HepG2 (cell line): ENCODE data around the gene BIK. TPM values are rescaled to one million over a fixed set of nuclear protein-coding genes. Genes with fewer than 3 reads are reported as not detected.

ENCODE experiments used
- CBX1 ChIP-seq: IDR thresholded peaks from one replicate; pipeline ENCODE4 v1.6.1; 2016; ENCODE audit warnings: antibody characterized with exemption, low read depth
- DNMT3B ChIP-seq: conservative IDR thresholded peaks from 2 replicates; pipeline ENCODE4 v1.6.1; 2016; ENCODE audit warnings: missing biosample characterization, control low read depth
- GFI1 ChIP-seq: sonication (generic); formaldehyde crosslinking; IDR thresholded peaks from 2 replicates; pipeline ENCODE4 v1.5.0; 2020; ENCODE audit warnings: missing genetic modification reagents, mild to moderate bottlenecking, borderline replicate concordance
- IKZF1 ChIP-seq: fragments of 450-650 bp; IDR thresholded peaks from 2 replicates; pipeline ENCODE4 v1.7.1; 2016
- ISL2 ChIP-seq: sonication (generic); formaldehyde crosslinking; IDR thresholded peaks from 2 replicates; pipeline ENCODE4 v1.5.0; 2020; ENCODE audit warnings: missing genetic modification reagents
- KLF16 ChIP-seq, 2 experiments: sonication (generic) in 1 of 2; formaldehyde crosslinking in 1 of 2; IDR thresholded peaks; 2 replicates each; pipeline versions ENCODE4 v1.6.1 to v1.8.0; 2016 to 2023; ENCODE audit warnings: missing genetic modification reagents in 2 of 2, missing compliant biosample characterization in 1 of 2
- NKX3-1 ChIP-seq: sonication (generic); formaldehyde crosslinking; IDR thresholded peaks from 2 replicates; pipeline ENCODE4 v1.5.0; 2020; ENCODE audit warnings: missing genetic modification reagents
- RARG ChIP-seq: sonication (generic); formaldehyde crosslinking; IDR thresholded peaks from 2 replicates; pipeline ENCODE4 v1.4.0; 2020; ENCODE audit warnings: low read depth, mild to moderate bottlenecking, missing genetic modification reagents
- RNF2 ChIP-seq: fragments of 450-650 bp; conservative IDR thresholded peaks from 2 replicates; pipeline ENCODE4 v1.6.1; 2016; ENCODE audit warnings: low read depth
- SIN3B ChIP-seq: fragments of 150-350 bp; IDR thresholded peaks from 2 replicates; pipeline ENCODE4 v1.6.1; 2014; ENCODE audit warnings: low read length
- SP2 ChIP-seq: sonication (generic); formaldehyde crosslinking; IDR thresholded peaks from 2 replicates; pipeline ENCODE4 v1.5.1; 2020; ENCODE audit warnings: mild to moderate bottlenecking, missing genetic modification reagents
- YY1 ChIP-seq: IDR thresholded peaks from 2 replicates; pipeline ENCODE4 v1.6.1; 2011; ENCODE audit warnings: low read length, low read depth, moderate library complexity, mild to moderate bottlenecking; ENCODE audit not compliant: insufficient read depth, insufficient replicate concordance
- ZFP41 ChIP-seq: sonication (generic); formaldehyde crosslinking; IDR thresholded peaks from 2 replicates; pipeline ENCODE4 v1.4.0; 2020; ENCODE audit warnings: mild to moderate bottlenecking, missing genetic modification reagents, borderline replicate concordance
- ZNF326 ChIP-seq: sonication (generic); formaldehyde crosslinking; IDR thresholded peaks from 2 replicates; pipeline ENCODE4 v1.4.0; 2020; ENCODE audit warnings: missing genetic modification reagents, borderline replicate concordance
- ZNF629 ChIP-seq: sonication (generic); formaldehyde crosslinking; conservative IDR thresholded peaks from 2 replicates; pipeline ENCODE4 v1.5.0; 2020; ENCODE audit warnings: missing genetic modification reagents
- ZNF652 ChIP-seq: IDR thresholded peaks from 2 replicates; pipeline ENCODE4 v1.6.1; 2016; ENCODE audit warnings: low read depth, borderline replicate concordance
- ZNF709 ChIP-seq: sonication (generic); formaldehyde crosslinking; IDR thresholded peaks from 2 replicates; pipeline ENCODE4 v1.5.0; 2020; ENCODE audit warnings: mild to moderate bottlenecking, missing genetic modification reagents
- ZNF891 ChIP-seq: sonication (generic); formaldehyde crosslinking; IDR thresholded peaks from 2 replicates; pipeline ENCODE4 v1.5.0; 2020; ENCODE audit warnings: mild to moderate bottlenecking, missing genetic modification reagents
- polyA plus RNA-seq, 8 experiments: library from polyadenylated mRNA; depleted of rRNA in 3 of 8; stranded (reverse) in 7 of 8; unstranded in 1 of 8; fragments of >200 nt; fragmentation: Illumina TruSeq in 4 of 8; extraction: Trizol in 4 of 8; gene quantifications; 2 replicates each; pipeline versions ENCODE4 v1.2.1 to v1.2.3, GENCODE V29; 2011 to 2016; ENCODE audit warnings: low read depth in 4 of 8, missing spikeins in 1 of 8, mixed read lengths in 1 of 8; ENCODE audit not compliant: insufficient read depth in 1 of 8
- total RNA-seq, 5 experiments: library from RNA; depleted of rRNA; stranded (reverse); fragments of >200 nt; fragmentation: Illumina TruSeq; extraction: Trizol; gene quantifications; 2 replicates each; pipeline ENCODE4 v1.2.3, GENCODE V29; 2016; ENCODE audit warnings: low read depth in 1 of 5
- TF ChIP-seq, protein P1 (sequence below): sonication (generic); formaldehyde crosslinking; IDR thresholded peaks from 2 replicates; pipeline ENCODE4 v1.5.0; 2020; ENCODE audit warnings: mild to moderate bottlenecking, missing genetic modification reagents
- TF ChIP-seq, protein P2 (sequence below): sonication (generic); formaldehyde crosslinking; conservative IDR thresholded peaks from 2 replicates; pipeline ENCODE4 v1.4.0; 2020; ENCODE audit warnings: missing genetic modification reagents
- TF ChIP-seq, protein P3 (sequence below): IDR thresholded peaks from 2 replicates; pipeline ENCODE4 v1.6.1; 2016; ENCODE audit warnings: missing compliant biosample characterization, missing genetic modification reagents, borderline replicate concordance
- TF ChIP-seq, protein P4 (sequence below): sonication (generic); IDR thresholded peaks from 2 replicates; pipeline ENCODE4 v1.6.1; 2016; ENCODE audit warnings: low read depth, borderline replicate concordance
- TF ChIP-seq, protein P5 (sequence below): IDR thresholded peaks from 2 replicates; pipeline ENCODE4 v1.6.1; 2016
- TF ChIP-seq, protein P6 (sequence below): sonication (generic); formaldehyde crosslinking; IDR thresholded peaks from 2 replicates; pipeline ENCODE4 v1.5.0; 2020; ENCODE audit warnings: mild to moderate bottlenecking, missing genetic modification reagents, moderate library complexity

BIK gene
- total and polyA plus RNA-seq, 2 of the 13 experiments (the other 11 are each of a cell fraction or from before 2014, with no cell fraction given), result 0.54 to 0.80 TPM

DNA sequence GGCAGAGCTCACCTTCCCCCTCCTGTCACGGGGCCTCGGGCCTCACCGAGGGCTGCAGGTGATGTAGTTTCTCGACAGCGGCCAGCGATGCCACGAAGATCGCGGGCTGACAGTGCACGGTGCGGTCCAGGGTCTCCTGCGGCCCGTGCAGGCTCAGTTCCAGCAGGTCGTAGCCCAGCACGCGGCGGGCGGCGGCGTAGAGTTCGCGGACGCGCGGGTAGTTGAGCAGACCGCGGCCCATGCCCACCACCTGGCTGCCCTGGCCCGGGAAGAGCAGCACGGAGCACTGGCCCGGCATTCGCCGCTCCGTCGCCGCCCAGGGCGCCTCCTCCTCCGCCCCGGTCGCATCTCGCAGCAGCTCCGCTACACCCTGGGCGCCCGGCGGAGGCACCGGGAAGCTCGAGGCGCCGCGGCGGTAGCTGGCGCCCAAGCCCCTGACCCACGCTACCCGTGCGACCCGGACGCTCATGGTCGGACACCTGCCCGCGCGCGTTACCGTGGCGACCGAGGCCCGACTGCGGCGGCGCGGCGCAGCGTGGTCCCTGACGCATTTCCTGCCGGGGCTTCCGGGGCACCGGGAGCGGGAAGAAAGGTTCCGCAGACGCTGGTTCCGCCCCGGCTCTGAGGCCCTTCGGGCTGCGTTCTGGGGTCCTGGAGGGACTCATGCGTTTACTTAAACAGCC is 32.5 kb downstream of the BIK start, which contains the start of gene MCAT (continued):
- TF ChIP-seq RNF2 (peak; percentile 89; the same call in 1 of the 2 replicates), ZFP41 (CRISPR knock-in tag) (peak; percentile 51; the same call in 1 of the 2 replicates), CBX1 (peak; percentile 80), NKX3-1 (CRISPR knock-in tag) (peak; percentile 67; the same call in 1 of the 2 replicates), ZNF709 (CRISPR knock-in tag) (peak; percentile 73; the same call in 1 of the 2 replicates), DNMT3B (CRISPR knock-in tag) (no peak), GFI1 (CRISPR knock-in tag) (peak; percentile 77; the same call in 1 of the 2 replicates), ZNF652 (CRISPR knock-in tag) (no peak), YY1 (peak; percentile 78), ZNF891 (CRISPR knock-in tag) (peak; percentile 66), SIN3B (peak; percentile 71; the same call in 1 of the 2 replicates), ZNF629 (CRISPR knock-in tag) (no peak), IKZF1 (no peak), SP2 (CRISPR knock-in tag) (0 out of 2 replicates have a peak, but pooled peaks have one; percentile 22), ZNF326 (CRISPR knock-in tag) (no peak), ISL2 (CRISPR knock-in tag) (peak; percentile 54; the same call in 1 of the 2 replicates), KLF16 (CRISPR knock-in tag; IDR thresholded peaks at IDR 0.05) (peak in 1 of 2 experiments; percentile 93; a peak in 2 of 4 replicates), RARG (no peak)
- TF ChIP-seq, protein P1, sequence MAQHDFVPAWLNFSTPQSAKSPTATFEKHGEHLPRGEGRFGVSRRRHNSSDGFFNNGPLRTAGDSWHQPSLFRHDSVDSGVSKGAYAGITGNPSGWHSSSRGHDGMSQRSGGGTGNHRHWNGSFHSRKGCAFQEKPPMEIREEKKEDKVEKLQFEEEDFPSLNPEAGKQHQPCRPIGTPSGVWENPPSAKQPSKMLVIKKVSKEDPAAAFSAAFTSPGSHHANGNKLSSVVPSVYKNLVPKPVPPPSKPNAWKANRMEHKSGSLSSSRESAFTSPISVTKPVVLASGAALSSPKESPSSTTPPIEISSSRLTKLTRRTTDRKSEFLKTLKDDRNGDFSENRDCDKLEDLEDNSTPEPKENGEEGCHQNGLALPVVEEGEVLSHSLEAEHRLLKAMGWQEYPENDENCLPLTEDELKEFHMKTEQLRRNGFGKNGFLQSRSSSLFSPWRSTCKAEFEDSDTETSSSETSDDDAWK (CRISPR knock-in tag), result no peak
- TF ChIP-seq, protein P2, sequence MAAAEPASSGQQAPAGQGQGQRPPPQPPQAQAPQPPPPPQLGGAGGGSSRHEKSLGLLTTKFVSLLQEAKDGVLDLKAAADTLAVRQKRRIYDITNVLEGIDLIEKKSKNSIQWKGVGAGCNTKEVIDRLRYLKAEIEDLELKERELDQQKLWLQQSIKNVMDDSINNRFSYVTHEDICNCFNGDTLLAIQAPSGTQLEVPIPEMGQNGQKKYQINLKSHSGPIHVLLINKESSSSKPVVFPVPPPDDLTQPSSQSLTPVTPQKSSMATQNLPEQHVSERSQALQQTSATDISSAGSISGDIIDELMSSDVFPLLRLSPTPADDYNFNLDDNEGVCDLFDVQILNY (CRISPR knock-in tag), result no peak
- TF ChIP-seq, protein P3, sequence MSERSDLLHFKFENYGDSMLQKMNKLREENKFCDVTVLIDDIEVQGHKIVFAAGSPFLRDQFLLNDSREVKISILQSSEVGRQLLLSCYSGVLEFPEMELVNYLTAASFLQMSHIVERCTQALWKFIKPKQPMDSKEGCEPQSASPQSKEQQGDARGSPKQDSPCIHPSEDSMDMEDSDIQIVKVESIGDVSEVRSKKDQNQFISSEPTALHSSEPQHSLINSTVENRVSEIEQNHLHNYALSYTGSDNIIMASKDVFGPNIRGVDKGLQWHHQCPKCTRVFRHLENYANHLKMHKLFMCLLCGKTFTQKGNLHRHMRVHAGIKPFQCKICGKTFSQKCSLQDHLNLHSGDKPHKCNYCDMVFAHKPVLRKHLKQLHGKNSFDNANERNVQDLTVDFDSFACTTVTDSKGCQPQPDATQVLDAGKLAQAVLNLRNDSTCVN (CRISPR knock-in tag), result no peak; the same call in 1 of the 2 replicates
- TF ChIP-seq, protein P4, sequence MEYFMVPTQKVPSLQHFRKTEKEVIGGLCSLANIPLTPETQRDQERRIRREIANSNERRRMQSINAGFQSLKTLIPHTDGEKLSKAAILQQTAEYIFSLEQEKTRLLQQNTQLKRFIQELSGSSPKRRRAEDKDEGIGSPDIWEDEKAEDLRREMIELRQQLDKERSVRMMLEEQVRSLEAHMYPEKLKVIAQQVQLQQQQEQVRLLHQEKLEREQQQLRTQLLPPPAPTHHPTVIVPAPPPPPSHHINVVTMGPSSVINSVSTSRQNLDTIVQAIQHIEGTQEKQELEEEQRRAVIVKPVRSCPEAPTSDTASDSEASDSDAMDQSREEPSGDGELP, result peak; percentile 42; the same call in 1 of the 2 replicates
- TF ChIP-seq, protein P5, sequence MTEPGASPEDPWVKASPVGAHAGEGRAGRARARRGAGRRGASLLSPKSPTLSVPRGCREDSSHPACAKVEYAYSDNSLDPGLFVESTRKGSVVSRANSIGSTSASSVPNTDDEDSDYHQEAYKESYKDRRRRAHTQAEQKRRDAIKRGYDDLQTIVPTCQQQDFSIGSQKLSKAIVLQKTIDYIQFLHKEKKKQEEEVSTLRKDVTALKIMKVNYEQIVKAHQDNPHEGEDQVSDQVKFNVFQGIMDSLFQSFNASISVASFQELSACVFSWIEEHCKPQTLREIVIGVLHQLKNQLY (CRISPR knock-in tag), result peak; percentile 44; the same call in 1 of the 2 replicates
- TF ChIP-seq, protein P6, sequence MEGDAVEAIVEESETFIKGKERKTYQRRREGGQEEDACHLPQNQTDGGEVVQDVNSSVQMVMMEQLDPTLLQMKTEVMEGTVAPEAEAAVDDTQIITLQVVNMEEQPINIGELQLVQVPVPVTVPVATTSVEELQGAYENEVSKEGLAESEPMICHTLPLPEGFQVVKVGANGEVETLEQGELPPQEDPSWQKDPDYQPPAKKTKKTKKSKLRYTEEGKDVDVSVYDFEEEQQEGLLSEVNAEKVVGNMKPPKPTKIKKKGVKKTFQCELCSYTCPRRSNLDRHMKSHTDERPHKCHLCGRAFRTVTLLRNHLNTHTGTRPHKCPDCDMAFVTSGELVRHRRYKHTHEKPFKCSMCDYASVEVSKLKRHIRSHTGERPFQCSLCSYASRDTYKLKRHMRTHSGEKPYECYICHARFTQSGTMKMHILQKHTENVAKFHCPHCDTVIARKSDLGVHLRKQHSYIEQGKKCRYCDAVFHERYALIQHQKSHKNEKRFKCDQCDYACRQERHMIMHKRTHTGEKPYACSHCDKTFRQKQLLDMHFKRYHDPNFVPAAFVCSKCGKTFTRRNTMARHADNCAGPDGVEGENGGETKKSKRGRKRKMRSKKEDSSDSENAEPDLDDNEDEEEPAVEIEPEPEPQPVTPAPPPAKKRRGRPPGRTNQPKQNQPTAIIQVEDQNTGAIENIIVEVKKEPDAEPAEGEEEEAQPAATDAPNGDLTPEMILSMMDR (CRISPR knock-in tag), result no peak
